Muscle of leg (tissue), 11 donors: Measurements from ENCODE around the gene TEAD1. TPM values are rescaled to one million over a fixed set of nuclear protein-coding genes. Genes with fewer than 3 reads are reported as not detected.

Experiments
- DNase-seq: peaks from one replicate; pipeline ENCODE4 v3.0.0; 2013
- H3K27ac ChIP-seq: one replicate; pipeline ENCODE4 v1.5.1; 2013; ENCODE audit warnings: mild to moderate bottlenecking, low read length, control low read depth
- H3K27me3 ChIP-seq: one replicate; pipeline ENCODE4 v1.6.1; 2013; ENCODE audit warnings: low read length; ENCODE audit not compliant: control insufficient read depth, insufficient read depth
- H3K36me3 ChIP-seq: one replicate; pipeline ENCODE4 v1.6.1; 2013; ENCODE audit warnings: low read length; ENCODE audit not compliant: control insufficient read depth, insufficient read depth
- H3K4me1 ChIP-seq: one replicate; pipeline ENCODE4 v1.6.1; 2013; ENCODE audit warnings: low read length; ENCODE audit not compliant: control insufficient read depth, insufficient read depth
- H3K4me3 ChIP-seq: one replicate; pipeline ENCODE4 v1.5.1; 2013; ENCODE audit warnings: low read length, control low read depth
- H3K9me3 ChIP-seq: replicated peaks from 2 replicates; pipeline ENCODE4 v1.6.1; 2013; ENCODE audit warnings: low read depth, low read length; ENCODE audit not compliant: control insufficient read depth
- WGBS: methylation state at CpG from one replicate; pipeline ENCODE4 v1.1.5; 2013; ENCODE audit warnings: missing lambda C conversion rate; ENCODE audit not compliant: insufficient coverage; 5-methylcytosine and 5-hydroxymethylcytosine counted together
- polyA plus RNA-seq, 8 donors: library from polyadenylated mRNA; unstranded; fragments of 120-200 nt; gene quantifications; one replicate each; pipeline versions ENCODE4 v1.2.1 to v1.2.3, GENCODE V29; 2013; ENCODE audit warnings: inconsistent platforms in 1 of 8, low replicate concordance in 1 of 8; ENCODE audit not compliant: insufficient read length in 8 of 8, insufficient read depth in 1 of 8
- total RNA-seq: library from RNA; stranded (reverse); fragments of 120-200 nt; gene quantifications from one replicate; pipeline ENCODE4 v1.2.4, GENCODE V29; 2013

The TEAD1 gene
- total and polyA plus RNA-seq, 9 donors, result 53.9 to 104 (median 81.5) TPM

GRCh38 chr11:12639388-12639787, 34.8 kb upstream of the TEAD1 start:
- Histone ChIP-seq H3K4me3 (no peak overlapping the region), H3K27me3 (no peaks in the 10 kb centered on the region), H3K27ac (no peak overlapping the region), H3K4me1 (no peaks in the 10 kb centered on the region), H3K36me3 (no peaks in the 10 kb centered on the region), H3K9me3 (no peaks in the 10 kb centered on the region)
- no peak for DNase-seq

- Histone ChIP-seq H3K27ac (no peak overlapping the region), H3K36me3 (no peaks in the 10 kb centered on the region), H3K4me3 (no peak overlapping the region), H3K9me3 (no peaks in the 10 kb centered on the region), H3K4me1 (no peaks in the 10 kb centered on the region), H3K27me3 (no peaks in the 10 kb centered on the region)
- WGBS, result 0% methylated on average over 1 of the region's 1 CpG
- peak; percentile 49 for DNase-seq
These were observed 33.9 kb upstream of the TEAD1 start for GRCh38 chr11:12640355-12640754.

- 80% methylated on average over 1 of the region's 3 CpGs for WGBS
- no peak for DNase-seq
- Histone ChIP-seq H3K4me3 (no peak overlapping the region), H3K9me3 (no peaks in the 10 kb centered on the region), H3K27me3 (no peaks in the 10 kb centered on the region), H3K4me1 (no peaks in the 10 kb centered on the region), H3K27ac (no peak overlapping the region), H3K36me3 (no peaks in the 10 kb centered on the region)
These were observed 33.0 kb upstream of the TEAD1 start for GRCh38 chr11:12640926-12641849.

GRCh38 chr11:12642040-12642439, 32.2 kb upstream of the TEAD1 start:
- DNase-seq, result peak; percentile 69
- WGBS, result 0% methylated on average over 2 of the region's 5 CpGs
- H3K27ac ChIP-seq, result peak overlapping the region; percentile 54
- no peak overlapping the region for H3K4me3 ChIP-seq
- H3K9me3 ChIP-seq, result no peaks in the 10 kb centered on the region
- H3K4me1 ChIP-seq, result no peaks in the 10 kb centered on the region
- H3K36me3 ChIP-seq, result no peaks in the 10 kb centered on the region
- H3K27me3 ChIP-seq, result no peaks in the 10 kb centered on the region

GRCh38 chr11:12642806-12643428, 31.3 kb upstream of the TEAD1 start:
- no peak overlapping the region for H3K4me3 ChIP-seq
- no peaks in the 10 kb centered on the region for H3K27me3 ChIP-seq
- H3K27ac ChIP-seq, result no peak overlapping the region
- no peaks in the 10 kb centered on the region for H3K36me3 ChIP-seq
- WGBS, result 93% methylated on average over 3 of the region's 6 CpGs
- H3K4me1 ChIP-seq, result no peaks in the 10 kb centered on the region
- no peaks in the 10 kb centered on the region for H3K9me3 ChIP-seq
- peak; percentile 12 for DNase-seq

- no peak for DNase-seq
- Histone ChIP-seq H3K4me3 (no peak overlapping the region), H3K36me3 (no peaks in the 10 kb centered on the region), H3K27me3 (no peaks in the 10 kb centered on the region), H3K9me3 (no peaks in the 10 kb centered on the region), H3K4me1 (no peaks in the 10 kb centered on the region), H3K27ac (no peak overlapping the region)
- no CpG with 5 or more reads among the region's 2 CpGs for WGBS
These were observed 27.7 kb upstream of the TEAD1 start for GRCh38 chr11:12646478-12646877.

- whole genome bisulfite sequencing, result 93% methylated on average over 3 of the region's 7 CpGs
These were observed 20.5 kb upstream of the TEAD1 start for GRCh38 chr11:12653729-12654128.

GRCh38 chr11:12655842-12656241, 18.4 kb upstream of the TEAD1 start:
- H3K4me1 ChIP-seq, result no peaks in the 10 kb centered on the region
- no peaks in the 10 kb centered on the region for H3K9me3 ChIP-seq
- H3K36me3 ChIP-seq, result no peaks in the 10 kb centered on the region
- no peaks in the 10 kb centered on the region for H3K27me3 ChIP-seq
- no peak for DNase-seq
- no peak overlapping the region for H3K4me3 ChIP-seq
- no peak overlapping the region for H3K27ac ChIP-seq

More at GRCh38 chr11:12653729-12654128, 20.5 kb upstream of the TEAD1 start:
- no peak for DNase-seq
- Histone ChIP-seq H3K4me3 (no peak overlapping the region), H3K4me1 (no peaks in the 10 kb centered on the region), H3K27ac (no peak overlapping the region), H3K9me3 (no peaks in the 10 kb centered on the region), H3K36me3 (no peaks in the 10 kb centered on the region), H3K27me3 (no peaks in the 10 kb centered on the region)

GRCh38 chr11:12657336-12657735, 16.9 kb upstream of the TEAD1 start:
- H3K27me3 ChIP-seq, result no peaks in the 10 kb centered on the region
- H3K4me3 ChIP-seq, result no peak overlapping the region
- H3K4me1 ChIP-seq, result no peaks in the 10 kb centered on the region
- 100% methylated on average over 1 of the region's 3 CpGs for WGBS
- H3K36me3 ChIP-seq, result no peaks in the 10 kb centered on the region
- H3K9me3 ChIP-seq, result no peaks in the 10 kb centered on the region
- H3K27ac ChIP-seq, result no peak overlapping the region
- no peak for DNase-seq

GRCh38 chr11:12657981-12658380, 16.2 kb upstream of the TEAD1 start:
- no CpG with 5 or more reads among the region's 2 CpGs for WGBS
- no peak for DNase-seq
- H3K9me3 ChIP-seq, result no peaks in the 10 kb centered on the region
- H3K4me1 ChIP-seq, result no peaks in the 10 kb centered on the region
- no peak overlapping the region for H3K27ac ChIP-seq
- no peak overlapping the region for H3K4me3 ChIP-seq
- H3K36me3 ChIP-seq, result no peaks in the 10 kb centered on the region
- no peaks in the 10 kb centered on the region for H3K27me3 ChIP-seq
